H1 (cell line): ENCODE results near the gene RCAN2.

Experiments used
- BCL11A ChIP-seq, 2 experiments: IDR thresholded peaks; one replicate each; pipeline ENCODE4 v1.6.1; 2011; ENCODE audit warnings: low read depth in 2 of 2, low read length in 2 of 2, mild to moderate bottlenecking in 2 of 2
- EP300 ChIP-seq, 2 experiments: IDR thresholded peaks; 1 replicate in 1 of 2; 2 replicates in 1 of 2; pipeline ENCODE4 v1.6.1; 2011 to 2012; ENCODE audit warnings: low read depth in 2 of 2, low read length in 2 of 2, mild to moderate bottlenecking in 2 of 2, borderline replicate concordance in 1 of 2, inconsistent platforms in 1 of 2, moderate library complexity in 1 of 2
- GABPA ChIP-seq: IDR thresholded peaks from 2 replicates; pipeline ENCODE4 v1.6.1; 2011; ENCODE audit warnings: mild to moderate bottlenecking, low read length, moderate library complexity, borderline replicate concordance; ENCODE audit not compliant: insufficient read depth
- JUN ChIP-seq: IDR thresholded peaks from 2 replicates; pipeline ENCODE4 v1.6.1; 2011; ENCODE audit warnings: low read depth, mild to moderate bottlenecking, improper control_type of control experiment, low read length
- MAFK ChIP-seq: IDR thresholded peaks from 2 replicates; pipeline ENCODE4 v1.6.1; 2012; ENCODE audit warnings: low read depth, mild to moderate bottlenecking, improper control_type of control experiment, low read length
- POLR2A ChIP-seq, 2 experiments: IDR thresholded peaks; 1 replicate in 1 of 2; 2 replicates in 1 of 2; pipeline ENCODE4 v1.6.1; 2011; ENCODE audit warnings: low read depth in 2 of 2, low read length in 2 of 2, mild to moderate bottlenecking in 2 of 2; ENCODE audit errors: control extremely low read depth in 1 of 2
- POLR2AphosphoS5 ChIP-seq: IDR thresholded peaks from 2 replicates; pipeline ENCODE4 v1.6.1; 2011; ENCODE audit warnings: low read depth, low read length
- RAD21 ChIP-seq, 2 experiments: IDR thresholded peaks in 1 of 2; conservative IDR thresholded peaks in 1 of 2; 2 replicates each; pipeline ENCODE4 v1.6.1; 2011; ENCODE audit warnings: low read depth in 2 of 2, low read length in 2 of 2, improper control_type of control experiment in 1 of 2, inconsistent platforms in 1 of 2, mild to moderate bottlenecking in 1 of 2, moderate library complexity in 1 of 2
- RXRA ChIP-seq: IDR thresholded peaks from 2 replicates; pipeline ENCODE4 v1.6.1; 2011; ENCODE audit warnings: low read depth, mild to moderate bottlenecking, low read length, moderate library complexity; ENCODE audit not compliant: insufficient read depth
- TBP ChIP-seq: IDR thresholded peaks from 2 replicates; pipeline ENCODE4 v1.6.1; 2011; ENCODE audit warnings: low read depth, low read length, improper control_type of control experiment
- ZNF274 ChIP-seq: IDR thresholded peaks from 2 replicates; pipeline ENCODE4 v1.7.0; 2012; ENCODE audit warnings: low read length, borderline replicate concordance; ENCODE audit errors: extremely low read depth
- TF ChIP-seq, protein P1 (sequence below), 3 experiments: IDR thresholded peaks; 1 replicate in 2 of 3; 2 replicates in 1 of 3; pipeline versions ENCODE4 v1.5.1 to v1.6.1; 2011; ENCODE audit warnings: low read length in 3 of 3, mild to moderate bottlenecking in 3 of 3, inconsistent platforms in 2 of 3, low read depth in 1 of 3, moderate library complexity in 1 of 3; ENCODE audit not compliant: insufficient read depth in 1 of 3; ENCODE audit errors: control extremely low read depth in 1 of 3
- TF ChIP-seq, protein P2 (sequence below): IDR thresholded peaks from 2 replicates; pipeline ENCODE4 v1.6.1; 2012; ENCODE audit warnings: inconsistent platforms
- TF ChIP-seq, protein P3 (sequence below): IDR thresholded peaks from 2 replicates; pipeline ENCODE4 v1.6.1; 2012; ENCODE audit warnings: low read length, inconsistent platforms

GRCh38 chr6:46453216-46453615 lies 38.0 kb downstream of the RCAN2 start:
- no peak for TF ChIP-seq EP300 (IDR thresholded peaks at IDR 0.05; ENCODE audit: borderline replicate concordance in 1 of 2, low read depth in 2 of 2, low read length in 2 of 2)
- TF ChIP-seq, protein P1, sequence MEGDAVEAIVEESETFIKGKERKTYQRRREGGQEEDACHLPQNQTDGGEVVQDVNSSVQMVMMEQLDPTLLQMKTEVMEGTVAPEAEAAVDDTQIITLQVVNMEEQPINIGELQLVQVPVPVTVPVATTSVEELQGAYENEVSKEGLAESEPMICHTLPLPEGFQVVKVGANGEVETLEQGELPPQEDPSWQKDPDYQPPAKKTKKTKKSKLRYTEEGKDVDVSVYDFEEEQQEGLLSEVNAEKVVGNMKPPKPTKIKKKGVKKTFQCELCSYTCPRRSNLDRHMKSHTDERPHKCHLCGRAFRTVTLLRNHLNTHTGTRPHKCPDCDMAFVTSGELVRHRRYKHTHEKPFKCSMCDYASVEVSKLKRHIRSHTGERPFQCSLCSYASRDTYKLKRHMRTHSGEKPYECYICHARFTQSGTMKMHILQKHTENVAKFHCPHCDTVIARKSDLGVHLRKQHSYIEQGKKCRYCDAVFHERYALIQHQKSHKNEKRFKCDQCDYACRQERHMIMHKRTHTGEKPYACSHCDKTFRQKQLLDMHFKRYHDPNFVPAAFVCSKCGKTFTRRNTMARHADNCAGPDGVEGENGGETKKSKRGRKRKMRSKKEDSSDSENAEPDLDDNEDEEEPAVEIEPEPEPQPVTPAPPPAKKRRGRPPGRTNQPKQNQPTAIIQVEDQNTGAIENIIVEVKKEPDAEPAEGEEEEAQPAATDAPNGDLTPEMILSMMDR (IDR thresholded peaks at IDR 0.05; ENCODE audit: control extremely low read depth in 1 of 3, insufficient read depth in 1 of 3, low read depth in 1 of 3, low read length in 3 of 3), result no peak
- TF ChIP-seq TBP, result no peak
- TF ChIP-seq RXRA, result no peak
- TF ChIP-seq POLR2A (IDR thresholded peaks at IDR 0.05; ENCODE audit: control extremely low read depth in 1 of 2, low read depth in 2 of 2, low read length in 2 of 2), result no peak
- TF ChIP-seq POLR2AphosphoS5, result no peak
- TF ChIP-seq ZNF274, result no peak
- no peak for TF ChIP-seq JUN
- TF ChIP-seq MAFK, result no peak
- TF ChIP-seq RAD21 (IDR thresholded peaks at IDR 0.05 in 1 of 2, conservative IDR thresholded peaks at IDR 0.05 in 1 of 2; ENCODE audit: low read depth in 2 of 2, low read length in 2 of 2), result no peak
- no peak for TF ChIP-seq BCL11A (IDR thresholded peaks at IDR 0.05; ENCODE audit: low read depth in 2 of 2, low read length in 2 of 2)
- TF ChIP-seq, protein P2, sequence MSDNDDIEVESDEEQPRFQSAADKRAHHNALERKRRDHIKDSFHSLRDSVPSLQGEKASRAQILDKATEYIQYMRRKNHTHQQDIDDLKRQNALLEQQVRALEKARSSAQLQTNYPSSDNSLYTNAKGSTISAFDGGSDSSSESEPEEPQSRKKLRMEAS, result no peak
- TF ChIP-seq, protein P3, sequence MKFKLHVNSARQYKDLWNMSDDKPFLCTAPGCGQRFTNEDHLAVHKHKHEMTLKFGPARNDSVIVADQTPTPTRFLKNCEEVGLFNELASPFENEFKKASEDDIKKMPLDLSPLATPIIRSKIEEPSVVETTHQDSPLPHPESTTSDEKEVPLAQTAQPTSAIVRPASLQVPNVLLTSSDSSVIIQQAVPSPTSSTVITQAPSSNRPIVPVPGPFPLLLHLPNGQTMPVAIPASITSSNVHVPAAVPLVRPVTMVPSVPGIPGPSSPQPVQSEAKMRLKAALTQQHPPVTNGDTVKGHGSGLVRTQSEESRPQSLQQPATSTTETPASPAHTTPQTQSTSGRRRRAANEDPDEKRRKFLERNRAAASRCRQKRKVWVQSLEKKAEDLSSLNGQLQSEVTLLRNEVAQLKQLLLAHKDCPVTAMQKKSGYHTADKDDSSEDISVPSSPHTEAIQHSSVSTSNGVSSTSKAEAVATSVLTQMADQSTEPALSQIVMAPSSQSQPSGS, result no peak
- TF ChIP-seq GABPA, result no peak
